ENCODE measurements around the gene DNAJC7.

Gene DNAJC7

DNA sequence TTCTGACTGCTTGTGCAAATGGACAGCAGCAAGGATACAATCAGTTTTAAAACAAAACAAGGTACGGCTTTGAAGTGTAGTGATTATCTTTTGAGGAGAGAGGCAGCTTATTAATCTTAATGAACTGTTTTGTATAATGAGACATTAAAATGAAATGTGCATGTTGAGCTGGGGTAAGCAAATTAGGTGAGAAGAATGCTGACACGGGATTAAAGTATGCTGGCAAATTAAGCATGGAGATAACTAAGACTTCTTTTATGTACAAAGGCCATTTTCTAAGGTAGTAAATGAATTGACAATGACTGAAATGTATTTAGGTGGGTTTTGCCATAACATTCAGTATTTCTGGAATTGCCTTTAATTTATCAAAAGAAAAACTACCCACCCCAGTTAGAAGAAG lies 18.7 kb downstream of the DNAJC7 start:
- Histone ChIP-seq H3K27me3 (ENCODE audit: insufficient read depth, poor library complexity, severe bottlenecking) (no peaks in the 10 kb centered on the region), H3K27ac (replicated peaks) (no peak overlapping the region), H3K4me3 (replicated peaks; ENCODE audit: insufficient read depth, low read length) (no peak overlapping the region)
- no peak for DNase-seq (ENCODE audit: low read depth in 1 of 2, low spot score in 1 of 2)
- TF ChIP-seq, protein P1, sequence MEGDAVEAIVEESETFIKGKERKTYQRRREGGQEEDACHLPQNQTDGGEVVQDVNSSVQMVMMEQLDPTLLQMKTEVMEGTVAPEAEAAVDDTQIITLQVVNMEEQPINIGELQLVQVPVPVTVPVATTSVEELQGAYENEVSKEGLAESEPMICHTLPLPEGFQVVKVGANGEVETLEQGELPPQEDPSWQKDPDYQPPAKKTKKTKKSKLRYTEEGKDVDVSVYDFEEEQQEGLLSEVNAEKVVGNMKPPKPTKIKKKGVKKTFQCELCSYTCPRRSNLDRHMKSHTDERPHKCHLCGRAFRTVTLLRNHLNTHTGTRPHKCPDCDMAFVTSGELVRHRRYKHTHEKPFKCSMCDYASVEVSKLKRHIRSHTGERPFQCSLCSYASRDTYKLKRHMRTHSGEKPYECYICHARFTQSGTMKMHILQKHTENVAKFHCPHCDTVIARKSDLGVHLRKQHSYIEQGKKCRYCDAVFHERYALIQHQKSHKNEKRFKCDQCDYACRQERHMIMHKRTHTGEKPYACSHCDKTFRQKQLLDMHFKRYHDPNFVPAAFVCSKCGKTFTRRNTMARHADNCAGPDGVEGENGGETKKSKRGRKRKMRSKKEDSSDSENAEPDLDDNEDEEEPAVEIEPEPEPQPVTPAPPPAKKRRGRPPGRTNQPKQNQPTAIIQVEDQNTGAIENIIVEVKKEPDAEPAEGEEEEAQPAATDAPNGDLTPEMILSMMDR (IDR thresholded peaks at IDR 0.05; ENCODE audit: insufficient read depth, low read length): no peak
- TF ChIP-seq POLR2AphosphoS5 (IDR thresholded peaks at IDR 0.05; ENCODE audit: low read depth) (no peak), GABPA (IDR thresholded peaks at IDR 0.05; ENCODE audit: low read depth) (no peak), SPI1 (IDR thresholded peaks at IDR 0.05; ENCODE audit: borderline replicate concordance, low read depth) (no peak)
- TF ChIP-seq, protein P2, sequence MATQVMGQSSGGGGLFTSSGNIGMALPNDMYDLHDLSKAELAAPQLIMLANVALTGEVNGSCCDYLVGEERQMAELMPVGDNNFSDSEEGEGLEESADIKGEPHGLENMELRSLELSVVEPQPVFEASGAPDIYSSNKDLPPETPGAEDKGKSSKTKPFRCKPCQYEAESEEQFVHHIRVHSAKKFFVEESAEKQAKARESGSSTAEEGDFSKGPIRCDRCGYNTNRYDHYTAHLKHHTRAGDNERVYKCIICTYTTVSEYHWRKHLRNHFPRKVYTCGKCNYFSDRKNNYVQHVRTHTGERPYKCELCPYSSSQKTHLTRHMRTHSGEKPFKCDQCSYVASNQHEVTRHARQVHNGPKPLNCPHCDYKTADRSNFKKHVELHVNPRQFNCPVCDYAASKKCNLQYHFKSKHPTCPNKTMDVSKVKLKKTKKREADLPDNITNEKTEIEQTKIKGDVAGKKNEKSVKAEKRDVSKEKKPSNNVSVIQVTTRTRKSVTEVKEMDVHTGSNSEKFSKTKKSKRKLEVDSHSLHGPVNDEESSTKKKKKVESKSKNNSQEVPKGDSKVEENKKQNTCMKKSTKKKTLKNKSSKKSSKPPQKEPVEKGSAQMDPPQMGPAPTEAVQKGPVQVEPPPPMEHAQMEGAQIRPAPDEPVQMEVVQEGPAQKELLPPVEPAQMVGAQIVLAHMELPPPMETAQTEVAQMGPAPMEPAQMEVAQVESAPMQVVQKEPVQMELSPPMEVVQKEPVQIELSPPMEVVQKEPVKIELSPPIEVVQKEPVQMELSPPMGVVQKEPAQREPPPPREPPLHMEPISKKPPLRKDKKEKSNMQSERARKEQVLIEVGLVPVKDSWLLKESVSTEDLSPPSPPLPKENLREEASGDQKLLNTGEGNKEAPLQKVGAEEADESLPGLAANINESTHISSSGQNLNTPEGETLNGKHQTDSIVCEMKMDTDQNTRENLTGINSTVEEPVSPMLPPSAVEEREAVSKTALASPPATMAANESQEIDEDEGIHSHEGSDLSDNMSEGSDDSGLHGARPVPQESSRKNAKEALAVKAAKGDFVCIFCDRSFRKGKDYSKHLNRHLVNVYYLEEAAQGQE (IDR thresholded peaks at IDR 0.05; ENCODE audit: insufficient replicate concordance, low read depth): no peak

DNA sequence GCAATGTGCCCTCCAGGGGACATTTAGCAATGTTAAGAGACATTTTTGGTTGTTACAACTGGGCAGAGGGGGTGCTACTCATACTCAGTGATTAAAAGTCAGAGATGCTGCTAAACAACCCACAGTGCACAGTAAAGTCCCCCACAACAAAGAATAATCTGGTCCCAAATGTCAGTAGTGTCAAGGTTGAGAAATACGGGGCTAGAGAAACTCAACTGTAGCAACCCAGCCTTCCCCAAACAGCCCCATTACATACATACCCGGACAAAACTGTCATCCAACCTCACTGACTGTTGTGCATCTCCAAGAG lies 20.4 kb downstream of the DNAJC7 start:
- no peak overlapping the region for H3K4me3 ChIP-seq (replicated peaks; ENCODE audit: insufficient read depth, low read length)
- no peak overlapping the region for H3K27ac ChIP-seq (replicated peaks)
- no peaks in the 10 kb centered on the region for H3K27me3 ChIP-seq (ENCODE audit: insufficient read depth, poor library complexity, severe bottlenecking)
- DNase-seq (ENCODE audit: low read depth in 1 of 2, low spot score in 1 of 2): no peak
- TF ChIP-seq, protein P1 (IDR thresholded peaks at IDR 0.05; ENCODE audit: insufficient read depth, low read length): no peak
- TF ChIP-seq SPI1 (IDR thresholded peaks at IDR 0.05; ENCODE audit: borderline replicate concordance, low read depth) (no peak), GABPA (IDR thresholded peaks at IDR 0.05; ENCODE audit: low read depth) (no peak)

DNA sequence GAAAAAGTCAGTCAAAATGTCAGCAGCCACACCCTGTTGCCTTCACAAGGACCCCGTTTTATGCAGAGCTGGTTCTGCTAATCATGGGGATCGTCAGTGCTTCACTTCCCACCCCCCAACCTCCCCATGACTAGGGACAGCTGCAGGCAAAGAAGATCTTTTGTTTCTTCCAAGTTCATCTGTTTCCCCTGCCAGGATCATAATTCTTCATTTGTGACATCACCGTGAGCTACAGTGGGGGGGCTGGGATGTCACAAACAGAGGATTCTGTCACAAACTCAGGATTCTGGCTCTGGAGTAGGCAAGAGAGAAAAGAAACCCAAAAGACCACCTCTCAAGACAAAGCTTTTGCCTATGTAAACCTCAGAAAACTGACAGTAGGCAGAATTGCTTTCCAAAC lies 24.7 kb downstream of the DNAJC7 start:
- Histone ChIP-seq H3K27me3 (ENCODE audit: insufficient read depth, poor library complexity, severe bottlenecking) (no peaks in the 10 kb centered on the region), H3K27ac (replicated peaks) (no peak overlapping the region), H3K4me3 (replicated peaks; ENCODE audit: insufficient read depth, low read length) (no peak overlapping the region)
- DNase-seq (ENCODE audit: low read depth in 1 of 2, low spot score in 1 of 2): no peak
- TF ChIP-seq POLR2AphosphoS5 (IDR thresholded peaks at IDR 0.05; ENCODE audit: low read depth) (no peak), GABPA (IDR thresholded peaks at IDR 0.05; ENCODE audit: low read depth) (no peak), SPI1 (IDR thresholded peaks at IDR 0.05; ENCODE audit: borderline replicate concordance, low read depth) (no peak)
- TF ChIP-seq, protein P1 (IDR thresholded peaks at IDR 0.05; ENCODE audit: insufficient read depth, low read length): no peak
- TF ChIP-seq, protein P2 (IDR thresholded peaks at IDR 0.05; ENCODE audit: insufficient replicate concordance, low read depth): no peak

DNA sequence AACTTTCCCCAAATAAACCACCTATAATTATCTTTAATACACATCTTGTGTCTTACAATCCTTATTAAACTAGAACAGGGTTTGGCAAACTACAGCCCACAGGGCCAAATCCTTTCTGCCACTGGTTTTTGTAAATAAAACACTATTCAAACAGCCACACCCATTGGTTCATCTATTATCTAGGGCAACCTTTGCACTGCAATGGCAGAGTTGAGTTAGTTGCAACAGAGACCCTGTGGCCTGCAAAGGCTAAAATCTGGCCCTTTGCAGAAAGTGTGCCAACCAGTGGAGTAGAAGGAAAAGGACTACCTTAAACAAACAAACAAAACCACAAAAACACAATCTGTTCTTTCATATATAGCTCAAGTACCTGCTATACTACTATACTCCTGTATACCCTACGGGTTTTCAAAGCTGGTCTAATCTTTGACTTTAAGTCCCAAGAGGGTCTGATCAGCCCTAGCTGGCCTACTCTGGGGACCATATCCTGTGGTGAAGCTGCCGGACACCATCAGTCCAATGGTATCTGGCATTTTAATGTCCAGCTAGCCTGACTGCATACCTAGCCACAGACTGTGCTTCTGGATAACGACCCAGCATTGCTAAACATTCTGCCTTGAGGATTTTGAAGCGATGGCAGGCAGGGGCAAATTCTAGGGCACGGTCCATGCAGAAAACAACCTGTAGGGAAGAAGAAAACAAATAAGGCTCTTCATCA lies 27.4 kb downstream of the DNAJC7 start:
- Histone ChIP-seq H3K4me3 (replicated peaks; ENCODE audit: insufficient read depth, low read length) (no peak overlapping the region), H3K27ac (replicated peaks) (no peak overlapping the region), H3K27me3 (ENCODE audit: insufficient read depth, poor library complexity, severe bottlenecking) (no peaks in the 10 kb centered on the region)
- TF ChIP-seq SPI1 (IDR thresholded peaks at IDR 0.05; ENCODE audit: borderline replicate concordance, low read depth): no peak
- TF ChIP-seq GABPA (IDR thresholded peaks at IDR 0.05; ENCODE audit: low read depth): no peak
- DNase-seq (ENCODE audit: low read depth in 1 of 2, low spot score in 1 of 2): no peak

Data from HL-60 (cell line).